HG03097 (cell line): ENCODE data around the gene CHRNA4.
"Not testable (repeated sequence)": the region's sequence is repeated elsewhere in the genome, so short reads cannot be mapped to it uniquely, and the experiment has no call there.

ENCODE experiments used
- ATAC-seq: cut with Tn5 transposase; IDR thresholded peaks from one replicate; pipeline ENCODE4 v1.9.1; 2021; ENCODE audit not compliant: unreplicated experiment, low FRiP score

CHRNA4 gene

DNA sequence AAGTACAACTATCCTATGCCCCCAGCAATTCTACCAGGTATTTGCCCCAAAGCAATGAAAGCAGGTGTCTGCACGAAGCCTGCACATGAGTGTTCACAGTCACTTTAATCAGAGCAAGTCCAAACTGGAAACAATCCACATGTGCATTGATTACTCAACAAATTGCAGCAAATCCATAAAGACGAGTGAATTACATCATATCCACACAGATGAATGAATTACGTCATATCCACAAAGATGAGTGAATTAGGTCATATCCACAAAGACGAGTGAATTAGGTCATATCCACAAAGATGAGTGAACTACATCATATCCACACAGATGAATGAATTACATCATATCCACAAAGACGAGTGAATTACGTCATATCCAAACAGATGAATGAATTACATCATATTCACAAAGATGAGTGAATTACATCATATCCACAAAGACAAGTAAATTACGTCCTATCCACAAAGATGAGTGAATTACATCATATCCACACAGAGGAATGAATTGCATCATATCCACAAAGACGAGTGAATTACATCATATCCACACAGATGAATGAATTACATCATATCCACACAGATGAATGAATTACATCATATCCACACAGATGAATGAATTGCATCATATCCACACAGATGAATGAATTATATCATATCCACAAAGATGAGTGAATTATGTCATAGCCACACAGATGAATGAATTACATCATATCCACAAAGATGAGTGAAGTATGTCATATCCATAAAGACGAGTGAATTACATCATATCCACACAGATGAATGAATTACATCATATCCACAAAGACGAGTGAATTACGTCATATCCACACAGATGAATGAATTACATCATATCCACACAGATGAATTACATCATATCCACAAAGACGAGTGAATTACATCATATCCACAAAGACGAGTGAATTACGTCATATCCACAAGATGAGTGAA, 21.7 kb downstream of the CHRNA4 start:
- not testable (repeated sequence) for ATAC-seq

DNA sequence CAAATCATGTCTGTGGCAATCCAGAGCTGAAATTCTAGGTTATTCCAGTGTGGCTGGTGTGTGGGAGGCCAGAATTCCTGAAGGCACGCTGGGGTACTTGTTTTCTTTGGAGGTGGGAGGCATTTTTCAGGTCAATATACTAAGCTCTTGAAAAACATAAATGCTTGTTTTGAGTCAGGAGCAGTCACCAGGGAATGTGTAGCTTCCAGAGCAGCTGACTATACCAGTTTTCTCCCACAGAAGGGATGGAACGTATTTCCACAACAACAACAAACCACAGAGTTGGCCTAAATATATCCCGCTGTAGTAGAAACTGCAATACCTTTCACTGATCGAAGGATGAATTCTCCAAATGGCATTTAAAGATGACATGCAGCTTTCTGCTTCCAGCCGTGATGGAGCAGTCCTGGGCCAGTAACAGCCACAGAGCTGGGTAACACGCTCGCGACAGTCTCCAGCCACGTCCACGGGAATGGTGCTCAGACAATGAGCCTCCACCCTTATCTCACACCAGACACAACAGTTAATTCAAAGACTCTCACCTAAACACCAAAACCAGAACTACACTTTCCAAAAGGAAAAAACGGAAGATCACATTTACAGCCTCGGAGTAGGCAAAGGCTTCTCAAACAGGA, 23.2 kb downstream of the CHRNA4 start:
- no peak for ATAC-seq

DNA sequence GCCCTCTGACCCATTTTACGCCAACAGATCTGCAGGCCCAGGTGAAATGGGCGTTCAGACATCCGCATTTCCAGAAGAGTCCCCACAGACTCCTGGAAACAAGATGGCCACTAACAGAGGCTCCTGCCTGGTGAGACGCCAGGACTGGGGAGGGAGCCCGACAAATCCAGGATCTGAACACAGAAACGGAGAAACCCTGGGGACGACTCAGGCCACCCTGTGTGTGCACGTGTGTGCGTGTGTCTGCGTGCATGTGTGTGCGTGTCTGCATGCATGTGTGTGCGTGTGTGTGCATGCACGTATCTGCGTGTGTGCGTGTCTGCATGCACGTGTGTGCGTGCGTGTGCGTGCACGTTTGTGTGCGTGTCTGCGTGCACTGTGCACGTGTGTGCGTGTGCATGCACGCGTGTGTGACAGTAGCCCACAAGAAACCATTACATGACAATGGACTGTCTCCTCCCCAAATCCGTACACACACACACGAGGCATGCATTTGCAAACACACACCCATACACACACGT, 24.9 kb downstream of the CHRNA4 start:
- ATAC-seq: no peak

DNA sequence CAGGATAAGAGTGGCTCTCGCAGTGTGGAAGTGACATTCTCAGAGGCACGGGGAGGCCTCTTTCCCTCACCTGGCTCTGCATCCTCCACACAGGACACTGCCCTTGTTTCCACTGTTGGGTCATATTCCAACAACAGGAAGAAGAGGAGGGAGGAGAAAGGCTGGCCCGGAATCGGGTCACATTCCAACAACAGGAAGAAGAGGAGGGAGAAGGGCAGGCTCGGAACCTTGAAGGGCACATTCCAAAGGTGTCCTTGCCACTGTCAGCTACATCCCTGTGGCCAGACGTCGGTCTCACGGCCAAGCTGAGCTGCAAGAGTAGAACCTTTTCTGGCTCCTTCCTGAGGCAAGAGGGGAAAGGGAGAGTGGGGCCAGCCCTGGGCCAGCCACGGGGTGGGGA, 25.4 kb downstream of the CHRNA4 start:
- no peak for ATAC-seq

DNA sequence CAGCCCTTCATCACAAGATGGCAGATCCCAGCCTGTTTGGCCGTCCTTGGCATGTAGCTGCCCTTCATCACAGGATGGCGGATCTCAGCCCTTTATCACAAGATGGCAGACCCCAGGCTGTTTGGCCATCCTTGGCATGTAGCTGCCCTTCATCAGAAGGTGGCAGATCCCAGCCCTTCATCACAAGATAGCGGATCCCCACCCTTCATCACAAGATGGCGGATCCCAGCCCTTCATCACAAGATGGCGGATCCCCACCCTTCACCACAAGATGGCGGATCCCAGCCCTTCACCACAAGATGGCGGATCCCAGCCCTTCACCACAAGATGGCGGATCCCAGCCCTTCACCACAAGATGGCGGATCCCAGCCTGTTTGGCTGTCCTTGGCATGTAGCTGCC, 26.1 kb downstream of the CHRNA4 start:
- not testable (repeated sequence) for ATAC-seq

DNA sequence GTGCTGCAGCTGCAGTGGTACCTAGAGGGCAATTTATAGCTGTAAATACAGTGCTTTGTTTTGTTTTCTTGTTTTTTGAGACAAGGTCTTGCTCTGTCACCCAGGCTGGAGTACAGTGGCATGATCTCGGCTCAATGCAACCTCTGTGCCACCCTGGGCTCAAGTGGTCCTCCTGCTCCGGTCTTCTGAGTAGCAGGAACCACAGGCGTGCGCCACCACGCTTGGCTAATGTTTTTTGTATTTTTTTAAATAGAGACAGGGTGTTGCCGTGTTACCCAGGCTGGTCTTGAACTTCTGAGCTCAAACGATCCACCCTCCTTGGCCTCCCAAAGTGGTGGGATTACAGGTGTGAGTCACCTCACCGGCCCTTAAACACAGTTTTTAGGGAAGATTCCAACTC, 26.8 kb downstream of the CHRNA4 start:
- no peak for ATAC-seq

DNA sequence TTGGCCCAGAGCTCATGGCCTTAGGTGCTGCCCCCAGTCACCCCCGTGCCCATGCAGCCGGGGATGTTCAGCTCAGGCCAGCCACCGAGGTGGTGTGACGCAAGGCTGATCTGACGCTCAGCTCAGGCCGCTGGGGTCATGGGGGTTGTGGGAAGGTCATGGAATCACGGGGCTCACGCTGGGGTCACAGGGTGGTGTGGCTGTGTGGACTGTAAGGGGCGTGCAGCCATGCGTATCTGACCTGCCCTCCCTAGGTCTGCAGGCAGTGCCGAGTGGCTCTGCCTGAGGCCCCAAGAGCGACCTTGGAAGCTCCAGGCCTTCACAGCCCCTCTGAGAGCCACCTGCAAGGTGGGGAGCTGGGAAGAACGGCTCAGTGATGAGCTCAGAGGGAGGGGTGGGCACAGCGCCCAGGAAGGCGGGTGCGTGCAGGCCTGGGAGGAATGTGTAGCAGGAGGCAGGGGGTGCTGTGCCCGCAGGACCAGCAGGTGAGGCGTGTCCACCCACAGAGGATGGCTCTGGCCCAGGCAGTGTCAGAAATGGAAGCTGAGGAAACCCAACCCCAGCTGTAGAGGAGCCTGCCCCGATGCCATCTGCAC, 27.8 kb downstream of the CHRNA4 start:
- ATAC-seq: no peak

DNA sequence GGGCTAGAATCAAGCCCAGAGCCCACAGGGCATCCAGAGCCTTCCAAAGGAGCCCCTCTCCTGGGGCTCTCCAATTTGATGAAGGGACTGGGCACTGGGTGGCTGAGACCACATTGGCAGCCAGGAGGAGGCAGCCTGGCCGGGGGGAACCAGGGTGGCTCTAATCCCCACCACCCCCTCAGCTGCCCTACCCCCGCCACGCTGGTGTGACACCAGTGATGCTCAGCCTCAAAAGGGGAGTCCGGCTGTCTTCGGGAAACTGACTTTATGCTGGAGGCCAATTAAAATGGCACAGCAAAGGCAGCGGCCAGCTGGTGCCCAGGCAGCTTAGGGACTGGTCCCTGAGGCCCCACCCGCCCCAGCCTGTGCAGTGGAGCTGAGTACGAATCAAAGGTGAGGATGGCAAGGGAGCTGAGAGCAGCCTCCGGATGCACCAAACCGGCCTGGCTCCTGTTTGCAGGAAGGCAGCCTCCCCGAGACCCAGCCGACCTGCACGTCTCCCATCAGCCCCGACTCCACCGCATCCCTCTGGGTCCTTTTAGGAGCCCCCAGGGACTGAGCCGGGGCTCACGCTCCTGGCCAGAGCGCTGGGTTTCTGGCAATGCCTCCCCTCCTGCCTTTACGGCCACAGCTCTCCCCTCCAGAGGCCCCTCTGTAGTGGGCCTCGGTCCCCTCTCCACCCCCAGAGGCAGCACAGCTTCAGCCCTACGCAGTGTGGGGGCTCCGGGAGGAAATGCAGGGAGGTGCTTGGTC, 28.5 kb downstream of the CHRNA4 start:
- no peak for ATAC-seq

DNA sequence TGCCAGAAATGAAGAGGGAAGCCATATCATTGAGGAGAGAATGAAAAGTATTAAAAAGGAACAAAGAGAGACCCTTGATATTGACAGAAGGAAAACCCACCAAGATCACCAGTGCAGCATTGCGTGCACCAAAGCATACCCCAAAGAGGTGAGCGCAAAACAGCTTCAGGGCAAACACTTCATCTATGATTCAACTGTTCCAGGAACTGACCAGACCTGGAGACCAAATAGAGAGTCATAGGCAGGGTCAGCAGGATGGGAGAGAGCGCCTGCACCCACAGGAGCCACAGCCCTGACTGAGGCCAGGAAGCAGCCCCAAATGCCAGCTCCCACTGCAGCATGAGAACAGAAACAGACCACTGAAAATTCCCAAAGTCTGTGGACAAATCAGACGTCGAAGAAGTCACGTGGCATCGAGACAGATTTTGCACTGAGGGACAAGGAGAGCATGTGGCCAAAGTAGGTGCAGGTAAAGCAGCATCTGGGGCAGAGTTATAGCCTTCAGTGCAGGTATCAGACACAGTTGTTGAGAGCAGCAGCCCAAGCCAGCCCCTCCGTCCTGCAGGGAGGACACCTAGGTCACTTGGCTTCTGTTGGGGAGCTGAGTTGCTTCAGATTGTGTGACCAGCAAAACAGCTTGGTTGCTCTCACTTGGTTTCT, 29.3 kb downstream of the CHRNA4 start:
- no peak for ATAC-seq

DNA sequence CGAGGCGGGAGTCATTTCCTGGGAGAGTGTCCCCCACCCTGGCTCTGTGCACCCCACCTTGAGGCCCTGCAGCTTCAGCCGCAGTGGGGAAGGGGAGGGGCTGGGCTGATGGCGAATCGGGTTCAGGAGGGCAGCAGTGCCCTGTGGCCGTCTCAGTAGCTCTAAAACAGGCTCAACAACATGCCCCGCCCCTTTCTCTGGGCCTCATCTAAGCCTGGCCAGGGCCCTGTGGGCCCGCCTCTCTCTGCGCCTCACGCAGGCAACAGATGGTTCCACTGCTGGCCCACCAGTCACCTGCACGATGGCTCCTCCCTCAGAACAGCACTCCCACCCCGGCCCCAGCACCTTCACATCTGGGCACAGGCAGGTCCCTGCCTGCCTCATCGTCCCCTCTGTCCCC, 30.2 kb downstream of the CHRNA4 start:
- ATAC-seq: no peak

DNA sequence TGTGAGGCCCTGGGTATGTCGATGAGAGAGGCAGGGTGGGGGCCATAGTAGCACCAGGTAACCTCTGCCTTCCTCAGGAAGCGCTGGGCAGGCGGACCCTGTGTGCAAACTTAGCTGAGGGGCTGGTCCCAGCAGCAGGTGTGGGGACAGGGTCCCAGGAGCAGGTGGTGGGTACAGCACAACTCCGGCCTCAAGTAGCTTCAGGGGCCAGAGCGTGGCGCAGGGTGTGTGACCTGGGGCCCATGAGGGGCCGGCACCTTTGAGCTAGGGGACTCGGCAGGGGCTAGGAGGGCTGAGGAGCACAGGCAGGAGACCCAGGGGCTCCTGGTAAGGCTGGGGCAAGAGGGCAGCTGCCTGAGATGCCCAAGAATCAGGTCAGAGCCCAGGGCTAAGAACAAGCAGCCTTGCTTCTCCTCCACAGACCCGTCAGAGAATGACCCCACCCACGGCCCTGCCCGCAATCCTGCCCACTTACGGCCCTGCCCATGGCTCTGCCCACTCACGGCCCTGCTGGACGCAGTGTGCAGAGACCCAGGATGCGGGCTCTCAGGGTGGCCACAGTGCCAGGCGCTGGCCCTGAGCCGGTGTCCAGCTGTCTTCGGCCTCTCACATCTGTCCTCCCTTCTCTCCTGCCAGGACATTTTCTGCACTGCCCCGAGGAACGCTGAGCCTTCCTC, 30.9 kb downstream of the CHRNA4 start:
- ATAC-seq: no peak

DNA sequence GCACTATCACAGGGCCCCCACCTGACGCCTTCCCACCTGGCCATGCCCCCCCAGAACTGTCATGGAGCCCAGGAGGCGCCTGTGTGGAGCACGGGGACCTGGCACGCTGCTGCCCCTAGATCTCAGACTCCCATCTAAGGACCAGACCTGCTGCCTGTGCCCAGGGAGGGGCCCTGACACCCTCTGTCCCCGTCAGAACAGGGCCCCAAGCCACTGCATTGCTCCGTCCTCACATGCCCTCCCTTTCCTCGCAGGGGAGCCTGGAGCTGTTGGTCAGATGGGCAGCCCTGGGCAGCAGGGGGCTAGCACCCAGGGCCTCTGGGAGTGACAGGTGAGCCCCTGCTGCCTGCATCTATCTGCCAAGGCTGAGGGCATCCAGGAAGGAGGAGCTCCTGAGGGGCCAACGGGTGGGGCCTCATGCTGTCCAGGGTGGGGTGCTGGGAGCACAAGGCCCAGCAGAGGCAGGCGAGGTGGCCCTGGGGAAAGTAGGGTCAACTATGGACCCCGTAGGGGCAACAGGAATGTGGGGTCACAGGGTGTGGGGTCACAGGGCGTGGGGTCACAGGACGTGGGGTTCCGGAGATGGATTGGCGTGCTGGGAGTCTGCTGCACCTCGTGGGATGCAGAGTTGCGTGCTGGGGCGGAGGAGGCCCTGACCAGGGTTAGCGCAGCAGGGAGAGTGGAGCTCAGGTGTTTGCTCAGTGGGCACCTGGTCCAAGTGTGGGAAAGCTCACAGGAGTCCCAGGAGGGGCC, 31.6 kb downstream of the CHRNA4 start:
- no peak for ATAC-seq

DNA sequence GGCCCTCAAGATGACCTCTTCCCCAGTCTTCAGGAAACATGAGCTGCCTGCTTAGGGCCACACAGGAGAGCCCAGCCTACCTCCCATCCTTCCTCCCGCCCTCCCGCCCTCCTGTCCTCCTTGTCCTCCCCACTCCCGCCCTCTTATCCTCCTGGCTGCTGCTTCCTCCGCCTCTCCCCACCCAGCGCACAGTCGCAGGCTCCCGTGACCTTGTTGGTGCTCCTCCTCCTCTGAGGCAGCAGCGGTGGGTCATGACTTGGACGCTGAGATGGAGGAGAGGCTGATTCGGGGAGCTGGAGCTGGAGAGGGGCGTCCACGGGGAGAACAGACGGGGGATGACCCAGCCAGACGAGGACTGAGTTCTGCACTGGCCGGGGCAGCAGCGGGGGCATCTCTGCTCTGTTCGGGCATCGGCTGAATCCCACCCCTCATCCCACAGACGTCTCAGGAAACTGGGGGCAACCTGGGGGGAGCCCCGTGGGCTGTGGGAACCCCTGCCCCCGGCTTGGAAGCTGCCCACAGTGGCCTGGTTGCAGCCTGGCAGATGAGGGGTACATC, 32.4 kb downstream of the CHRNA4 start:
- no peak for ATAC-seq

DNA sequence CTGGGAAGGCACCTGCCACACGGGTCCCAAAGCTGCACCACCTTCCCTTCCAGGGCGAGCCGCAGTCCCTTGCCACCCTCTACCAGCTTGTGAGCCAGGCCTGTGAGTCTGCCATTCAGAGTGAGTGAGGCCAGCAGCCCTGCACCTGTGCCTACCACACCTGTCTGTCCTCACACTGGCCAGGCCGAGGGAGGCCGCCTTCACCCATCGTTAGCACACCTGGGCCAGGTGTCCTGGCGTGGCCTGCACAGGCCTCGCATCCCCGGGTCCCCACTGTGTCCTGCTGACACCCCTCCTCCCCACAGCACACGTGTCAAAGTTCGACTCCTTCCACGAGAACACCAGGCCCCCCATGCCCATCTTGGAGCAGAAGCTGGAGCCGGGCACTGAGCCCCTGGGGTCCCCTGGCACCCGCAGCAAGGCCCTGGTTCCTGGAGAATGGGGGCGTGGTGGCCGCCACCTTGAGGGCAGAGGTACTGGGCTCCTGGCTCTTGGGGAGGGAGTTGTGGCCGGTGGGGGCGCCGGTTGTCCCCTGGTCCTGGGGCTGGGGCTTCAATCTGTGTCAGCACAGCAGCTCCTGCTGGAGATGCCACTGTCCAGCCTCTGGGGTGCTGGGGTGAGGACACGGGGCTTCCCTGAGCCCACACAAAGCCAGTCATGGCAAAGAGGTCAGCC, 33.0 kb downstream of the CHRNA4 start:
- ATAC-seq: no peak

DNA sequence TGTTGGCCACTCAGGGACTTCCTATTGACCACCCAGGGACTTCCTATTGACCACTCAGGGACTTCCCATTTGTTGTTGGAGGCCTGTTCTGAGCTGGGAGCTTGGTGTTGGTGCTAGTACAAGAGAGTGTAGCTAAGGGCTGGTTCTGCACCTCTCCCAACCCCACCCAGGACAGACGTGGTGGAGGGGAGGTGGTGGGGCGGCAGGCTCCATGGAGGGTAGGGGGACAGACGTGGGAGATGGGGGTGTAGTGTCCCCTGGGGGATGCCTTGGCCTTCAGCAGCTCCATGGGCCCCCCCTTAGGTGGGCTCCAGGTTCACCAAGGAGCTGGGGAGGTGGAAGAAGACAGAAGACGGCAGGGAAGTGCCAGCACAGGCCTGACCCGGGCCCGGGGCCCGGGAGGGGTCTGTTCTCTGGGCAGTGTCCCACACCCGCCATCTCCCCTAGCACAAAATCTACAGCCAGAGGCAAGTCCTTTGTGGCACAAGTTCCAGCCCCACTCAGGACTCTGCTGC, 33.9 kb downstream of the CHRNA4 start:
- no peak for ATAC-seq

DNA sequence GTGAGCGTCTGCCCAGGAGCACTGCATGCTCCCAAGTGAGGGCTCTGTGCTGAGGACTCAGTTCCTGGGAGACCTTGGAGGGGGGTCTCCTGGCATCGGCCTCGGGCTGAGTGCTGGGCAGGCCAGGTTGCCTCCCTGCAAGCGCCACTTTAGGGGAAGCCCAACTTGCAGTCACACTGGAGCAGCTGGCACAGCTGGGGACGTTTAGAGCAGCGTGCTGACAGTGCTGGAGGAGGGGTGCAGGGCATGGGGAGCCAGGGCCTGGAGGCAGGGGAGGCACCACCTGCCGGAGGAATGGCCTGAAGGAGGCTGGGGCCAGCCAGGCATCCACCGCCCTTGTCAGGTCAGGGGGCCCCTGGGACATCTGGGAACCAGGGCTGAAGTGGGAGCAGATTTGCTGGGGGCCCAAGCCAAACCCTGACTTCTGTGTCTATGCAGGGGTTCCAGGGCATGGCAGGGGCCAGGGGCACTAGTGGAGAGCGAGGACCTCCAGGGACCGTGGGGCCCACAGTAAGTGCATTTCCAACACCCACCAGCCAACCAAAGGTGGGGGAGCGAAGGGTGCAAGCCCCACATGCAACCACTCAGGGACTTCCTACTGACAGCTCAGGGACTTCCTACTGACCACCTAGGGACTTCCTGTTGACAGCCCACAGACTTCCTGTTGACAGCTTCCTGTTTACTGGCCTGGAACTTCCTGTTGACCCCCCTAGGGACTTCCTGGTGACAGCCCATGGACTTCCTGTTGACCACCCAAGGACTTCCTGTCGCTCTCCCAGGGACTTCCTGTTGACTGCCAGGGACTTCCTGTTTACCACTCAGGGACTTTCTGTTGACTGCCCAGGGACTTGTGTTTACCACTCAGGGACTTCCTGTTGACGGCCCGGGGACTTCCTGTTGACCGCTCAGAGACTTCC, 34.6 kb downstream of the CHRNA4 start:
- ATAC-seq: no peak
